SH-SY5Y (cell line): Measurements from ENCODE around the gene AFF3.

ENCODE experiments used
- GATA2 ChIP-seq: IDR thresholded peaks from 2 replicates; pipeline ENCODE4 v1.6.1; 2011; ENCODE audit warnings: mild to moderate bottlenecking, low read depth, low read length
- GATA3 ChIP-seq: IDR thresholded peaks from 2 replicates; pipeline ENCODE4 v1.6.1; 2011; ENCODE audit warnings: low read depth, mild to moderate bottlenecking, low read length, moderate library complexity

GRCh38 chr2:100107440-100107839, 35.0 kb downstream of the AFF3 start:
- TF ChIP-seq GATA3 (no peak), GATA2 (no peak; the same call in 1 of the 2 replicates)
